HL-60 (cell line): ENCODE results near the gene IRF2.

ENCODE experiments used
- CTCF ChIP-seq: IDR thresholded peaks from one replicate; pipeline ENCODE4 v1.5.1; 2011; ENCODE audit warnings: low read length, control low read depth, inconsistent platforms; ENCODE audit not compliant: insufficient read depth
- POLR2AphosphoS5 ChIP-seq: IDR thresholded peaks from 2 replicates; pipeline ENCODE4 v1.6.1; 2012; ENCODE audit warnings: low read depth
- REST ChIP-seq: IDR thresholded peaks from 2 replicates; pipeline ENCODE4 v1.6.1; 2012; ENCODE audit warnings: low read depth; ENCODE audit not compliant: insufficient replicate concordance
- SPI1 ChIP-seq: IDR thresholded peaks from 2 replicates; pipeline ENCODE4 v1.6.1; 2012; ENCODE audit warnings: low read depth, mild to moderate bottlenecking, borderline replicate concordance

DNA sequence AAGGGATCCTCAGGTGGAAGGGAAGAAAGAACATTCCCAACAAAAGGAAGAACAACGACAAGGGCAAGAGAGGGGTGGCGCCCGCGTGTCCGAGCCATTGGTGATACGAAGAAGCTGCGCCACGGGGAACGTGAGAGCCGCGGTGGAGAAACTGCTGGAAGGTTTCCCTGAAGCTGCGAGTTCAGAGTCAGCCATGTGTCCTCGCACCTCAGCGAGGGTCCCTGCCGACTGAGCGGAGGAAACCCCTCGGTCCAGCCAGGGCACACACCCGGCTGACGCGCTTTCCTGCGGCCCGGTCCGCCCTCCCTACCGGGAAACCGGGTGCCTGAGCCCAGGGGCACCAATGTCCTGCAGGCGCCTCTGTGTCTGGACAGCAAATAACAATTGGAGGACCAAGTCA, 18.0 kb downstream of the IRF2 start:
- TF ChIP-seq REST = no peak
- TF ChIP-seq CTCF = no peak
- TF ChIP-seq POLR2AphosphoS5 = no peak
- TF ChIP-seq SPI1 = no peak
